T-helper 1 cell treated with Interleukin-12 subunit alpha and Interleukin-12 subunit beta and Interleukin-4 antibody, amounts not matched to agents 30 μg/mL and 1 μg/mL, for 36 hours (primary cell): ENCODE results near the gene TRIM69.
"Not testable (repeated sequence)": the region's sequence is repeated elsewhere in the genome, so short reads cannot be mapped to it uniquely, and the experiment has no call there.

Experiments
- H3K27ac Mint-ChIP-seq: one replicate; pipeline ENCODE4 v1.8.0; 2021; ENCODE audit warnings: mild to moderate bottlenecking, mixed read lengths
- H3K27me3 Mint-ChIP-seq: one replicate; pipeline ENCODE4 v1.8.0; 2021; ENCODE audit warnings: low read depth, mixed read lengths
- H3K36me3 Mint-ChIP-seq: one replicate; pipeline ENCODE4 v1.8.0; 2021; ENCODE audit warnings: low read depth, mixed read lengths
- H3K4me1 Mint-ChIP-seq: one replicate; pipeline ENCODE4 v1.8.0; 2021; ENCODE audit warnings: low read depth, mixed read lengths
- H3K4me3 Mint-ChIP-seq: one replicate; pipeline ENCODE4 v1.8.0; 2021; ENCODE audit warnings: mild to moderate bottlenecking, moderate library complexity, mixed read lengths
- H3K9me3 Mint-ChIP-seq: one replicate; pipeline ENCODE4 v1.8.0; 2021; ENCODE audit warnings: mixed read lengths

Gene TRIM69

DNA sequence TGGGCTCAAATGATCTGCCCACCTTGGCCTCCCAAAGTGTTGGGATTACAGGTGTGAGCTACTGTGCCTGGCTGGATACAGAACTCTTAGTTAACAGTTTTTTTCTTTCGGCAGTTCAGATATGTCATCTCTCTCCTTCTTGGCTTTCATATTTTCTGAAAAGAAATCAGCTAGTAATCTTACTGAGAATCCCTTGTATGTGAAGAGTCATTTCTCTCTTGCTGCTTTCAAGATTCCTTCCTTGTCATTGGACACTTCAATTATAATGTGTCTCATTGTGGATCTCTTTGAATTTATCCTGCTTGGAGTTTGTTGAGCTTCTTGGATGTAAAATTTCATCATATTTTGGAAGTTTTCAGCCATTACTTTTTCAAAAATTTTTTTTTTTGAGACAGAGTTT lies 17.0 kb downstream of the TRIM69 start:
- H3K4me1 Mint-ChIP-seq = peaks cover 10% of the 10 kb centered on the region
- no peak overlapping the region for H3K4me3 Mint-ChIP-seq
- no peak overlapping the region for H3K27ac Mint-ChIP-seq
- H3K36me3 Mint-ChIP-seq = peaks cover 46% of the 10 kb centered on the region
- peaks cover 34% of the 10 kb centered on the region for H3K9me3 Mint-ChIP-seq
- H3K27me3 Mint-ChIP-seq = no peaks in the 10 kb centered on the region

GRCh38 chr15:44763187-44763586 lies 26.9 kb downstream of the TRIM69 start:
- no peaks in the 10 kb centered on the region for H3K27me3 Mint-ChIP-seq
- H3K4me3 Mint-ChIP-seq = no peak overlapping the region
- no peak overlapping the region for H3K27ac Mint-ChIP-seq
- no peaks in the 10 kb centered on the region for H3K9me3 Mint-ChIP-seq
- H3K4me1 Mint-ChIP-seq = no peaks in the 10 kb centered on the region
- H3K36me3 Mint-ChIP-seq = peaks cover 21% of the 10 kb centered on the region

DNA sequence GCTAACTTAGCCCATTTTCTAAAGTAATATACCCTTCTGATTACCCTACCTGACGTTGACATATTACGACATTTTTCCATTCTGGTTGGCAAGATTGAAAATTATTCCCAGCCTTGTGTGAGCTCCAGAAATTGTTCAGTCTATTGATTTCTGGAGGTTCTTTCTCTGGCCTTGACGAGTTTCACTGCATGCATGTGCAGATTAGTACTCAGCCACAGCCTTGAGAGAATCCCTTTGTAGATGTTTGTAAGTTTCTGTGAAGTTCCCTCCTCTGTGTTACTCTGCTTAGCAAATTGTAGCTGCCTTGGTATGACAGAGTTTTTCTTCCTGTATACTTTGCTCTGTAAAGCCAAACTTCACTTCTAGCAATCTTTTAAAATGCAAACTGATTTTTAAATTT lies 27.5 kb downstream of the TRIM69 start:
- peaks cover 21% of the 10 kb centered on the region for H3K36me3 Mint-ChIP-seq
- no peak overlapping the region for H3K27ac Mint-ChIP-seq
- no peaks in the 10 kb centered on the region for H3K4me1 Mint-ChIP-seq
- no peak overlapping the region for H3K4me3 Mint-ChIP-seq
- H3K27me3 Mint-ChIP-seq = no peaks in the 10 kb centered on the region
- H3K9me3 Mint-ChIP-seq = no peaks in the 10 kb centered on the region

GRCh38 chr15:44765036-44765435 lies 28.7 kb downstream of the TRIM69 start:
- Mint-ChIP-seq H3K4me3 (no peak overlapping the region), H3K27me3 (no peaks in the 10 kb centered on the region), H3K4me1 (no peaks in the 10 kb centered on the region), H3K36me3 (peaks cover 24% of the 10 kb centered on the region), H3K9me3 (peaks cover 2% of the 10 kb centered on the region), H3K27ac (no peak overlapping the region)

GRCh38 chr15:44769521-44769920 lies 33.2 kb downstream of the TRIM69 start:
- H3K9me3 Mint-ChIP-seq = peaks cover 38% of the 10 kb centered on the region
- H3K4me1 Mint-ChIP-seq = peaks cover 5% of the 10 kb centered on the region
- no peaks in the 10 kb centered on the region for H3K27me3 Mint-ChIP-seq
- H3K27ac Mint-ChIP-seq = no peak overlapping the region
- H3K4me3 Mint-ChIP-seq = no peak overlapping the region
- peaks cover 36% of the 10 kb centered on the region for H3K36me3 Mint-ChIP-seq

- Mint-ChIP-seq H3K36me3 (peaks cover 38% of the 10 kb centered on the region), H3K9me3 (peaks cover 38% of the 10 kb centered on the region)
- H3K4me1 Mint-ChIP-seq, H3K4me3 Mint-ChIP-seq, H3K27me3 Mint-ChIP-seq, H3K27ac Mint-ChIP-seq: not testable (repeated sequence)
Measured at GRCh38 chr15:44770715-44771114, 34.4 kb downstream of the TRIM69 start.

DNA sequence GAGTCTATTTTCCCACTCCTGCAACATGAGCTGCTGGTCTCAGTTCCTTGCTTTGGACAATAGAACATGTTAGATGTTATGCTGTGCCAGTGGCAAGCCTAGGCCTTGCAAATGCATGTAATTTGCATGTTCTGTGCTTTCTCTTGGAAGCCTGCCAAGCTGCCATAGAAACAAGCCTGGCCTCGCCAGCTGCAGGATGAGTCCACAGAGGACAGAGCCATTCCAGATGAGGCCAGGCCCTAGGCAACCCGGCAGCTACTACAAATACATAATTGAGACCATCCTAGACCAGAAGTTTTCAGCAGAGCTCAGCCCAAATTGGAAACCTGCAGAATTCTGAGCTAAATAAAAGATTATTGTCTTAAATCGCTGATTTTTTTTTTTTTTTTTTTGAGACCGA lies 39.6 kb downstream of the TRIM69 start:
- peaks cover 14% of the 10 kb centered on the region for H3K36me3 Mint-ChIP-seq
- peaks cover 5% of the 10 kb centered on the region for H3K4me1 Mint-ChIP-seq
- H3K27me3 Mint-ChIP-seq = no peaks in the 10 kb centered on the region
- no peak overlapping the region for H3K27ac Mint-ChIP-seq
- H3K4me3 Mint-ChIP-seq = no peak overlapping the region
- H3K9me3 Mint-ChIP-seq = peaks cover 26% of the 10 kb centered on the region

DNA sequence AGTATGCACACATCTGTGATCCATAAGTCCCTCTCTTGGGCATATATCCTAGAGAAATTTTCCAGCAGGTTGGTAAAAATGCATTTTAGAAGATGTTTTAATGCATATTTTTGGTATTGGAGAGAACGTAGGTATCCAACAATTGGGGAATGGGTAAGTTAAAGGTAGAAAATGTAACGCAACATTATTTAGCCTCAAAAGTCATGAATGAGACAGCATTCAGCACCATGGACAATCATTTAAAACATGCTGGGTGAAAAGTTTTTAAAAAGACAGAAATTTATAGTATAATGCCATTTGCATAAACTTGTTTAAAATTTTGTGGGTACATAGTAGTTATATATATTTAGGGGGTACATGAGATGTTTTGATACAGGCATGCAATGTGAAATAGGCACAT lies 43.4 kb downstream of the TRIM69 start:
- no peaks in the 10 kb centered on the region for H3K27me3 Mint-ChIP-seq
- H3K4me1 Mint-ChIP-seq = peaks cover 7% of the 10 kb centered on the region
- H3K4me3 Mint-ChIP-seq = no peak overlapping the region
- H3K36me3 Mint-ChIP-seq = peaks cover 2% of the 10 kb centered on the region
- no peak overlapping the region for H3K27ac Mint-ChIP-seq
- no peaks in the 10 kb centered on the region for H3K9me3 Mint-ChIP-seq

DNA sequence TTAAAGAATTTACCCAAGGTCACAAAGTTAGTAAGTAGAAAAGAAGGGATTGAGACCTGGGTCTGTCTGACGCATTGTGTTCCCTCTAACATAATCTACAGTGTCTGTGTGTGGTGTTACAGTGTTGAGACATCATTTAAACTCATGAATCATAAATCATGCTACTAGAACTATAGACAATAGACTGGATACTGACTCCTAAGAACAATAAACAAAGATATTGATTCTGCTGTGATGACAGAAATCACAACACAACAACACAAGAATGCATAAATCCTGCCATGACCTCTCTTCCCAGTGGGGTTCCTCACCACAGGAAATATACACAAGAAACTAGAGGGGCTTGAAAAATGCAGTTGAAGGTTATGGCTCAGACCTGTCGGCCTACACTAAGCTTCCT lies 44.3 kb downstream of the TRIM69 start:
- Mint-ChIP-seq H3K9me3 (no peaks in the 10 kb centered on the region), H3K4me1 (peaks cover 11% of the 10 kb centered on the region), H3K27me3 (no peaks in the 10 kb centered on the region), H3K4me3 (no peak overlapping the region), H3K36me3 (no peaks in the 10 kb centered on the region), H3K27ac (no peak overlapping the region)

DNA sequence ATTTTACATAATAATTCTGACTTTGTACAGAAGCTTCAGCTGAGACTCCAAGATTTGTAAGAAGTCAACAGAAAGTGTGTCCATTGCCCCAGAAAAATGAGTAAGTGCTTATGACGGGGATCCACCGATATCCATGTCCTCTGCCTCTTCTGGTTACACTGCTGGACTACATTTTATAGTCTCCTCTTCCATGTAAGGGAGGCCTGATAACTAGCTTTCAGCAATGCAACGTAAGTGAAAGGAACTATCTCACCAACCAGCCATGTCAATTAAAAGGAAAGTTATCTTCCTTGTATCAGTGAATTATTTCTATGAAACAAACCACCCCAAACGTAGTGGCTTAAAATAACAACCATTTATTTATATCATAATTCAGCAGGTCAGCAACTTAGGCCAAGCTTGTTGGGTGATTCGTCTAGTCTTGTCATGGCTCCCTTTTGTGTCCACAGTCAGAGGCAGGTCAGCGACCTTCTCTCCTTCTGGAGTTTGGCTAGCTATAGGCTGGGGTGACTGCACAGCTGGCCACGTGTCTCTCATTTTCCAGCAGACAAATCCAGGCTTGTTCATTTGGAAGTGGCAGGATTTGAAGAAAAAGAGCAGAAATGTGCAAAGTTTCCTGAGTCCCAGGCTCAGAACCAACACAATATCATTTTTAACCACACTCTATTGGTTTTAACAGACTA lies 44.9 kb downstream of the TRIM69 start:
- Mint-ChIP-seq H3K27ac (no peak overlapping the region), H3K4me3 (no peak overlapping the region), H3K4me1 (peaks cover 11% of the 10 kb centered on the region), H3K27me3 (no peaks in the 10 kb centered on the region), H3K9me3 (no peaks in the 10 kb centered on the region), H3K36me3 (no peaks in the 10 kb centered on the region)

DNA sequence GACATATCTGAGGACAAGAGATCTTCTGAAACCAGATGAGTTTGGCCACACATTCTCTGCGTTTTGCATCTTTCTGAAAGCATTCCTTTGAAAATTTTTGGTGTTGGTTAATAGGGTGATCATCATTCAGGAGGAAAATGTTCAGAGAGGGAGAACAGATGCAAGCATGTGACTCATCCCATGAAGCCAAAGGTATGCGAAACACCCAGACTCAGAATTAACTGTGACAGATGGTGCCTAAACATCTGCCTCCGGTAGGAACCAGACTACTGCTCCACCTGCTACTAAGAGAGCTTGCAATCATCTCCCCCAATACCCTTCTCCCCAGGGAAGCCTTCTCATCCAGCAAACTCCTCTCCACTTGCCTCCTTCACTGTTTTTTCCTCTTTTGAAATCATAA lies 46.2 kb downstream of the TRIM69 start:
- Mint-ChIP-seq H3K27me3 (no peaks in the 10 kb centered on the region), H3K4me3 (no peak overlapping the region), H3K4me1 (peaks cover 14% of the 10 kb centered on the region), H3K9me3 (no peaks in the 10 kb centered on the region), H3K36me3 (no peaks in the 10 kb centered on the region), H3K27ac (peak overlapping the region; percentile 12)

- Mint-ChIP-seq H3K4me1 (peaks cover 23% of the 10 kb centered on the region), H3K27ac (peak overlapping the region; percentile 95), H3K4me3 (peak overlapping the region; percentile 86)
- not testable (repeated sequence) for H3K9me3 Mint-ChIP-seq, H3K27me3 Mint-ChIP-seq, H3K36me3 Mint-ChIP-seq
Measured at GRCh38 chr15:44784918-44785274, 48.6 kb downstream of the TRIM69 start.

DNA sequence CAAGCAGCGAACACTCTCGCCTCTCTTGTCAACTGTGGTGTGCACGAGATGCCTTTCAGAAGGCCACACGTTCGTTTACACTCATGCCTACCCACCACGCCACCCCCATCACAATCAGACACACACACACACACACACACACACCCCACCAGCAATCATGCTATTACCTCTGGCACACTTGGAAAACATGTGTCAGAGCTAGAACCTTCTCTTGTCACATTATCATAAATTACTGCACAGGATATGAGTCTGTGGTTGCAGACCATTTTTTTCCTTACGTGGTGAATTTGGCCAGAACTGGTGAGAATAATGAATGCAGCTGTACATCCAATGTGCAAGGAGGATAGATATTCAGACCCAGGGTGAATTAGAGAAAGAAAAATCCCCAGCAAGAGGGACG lies 52.4 kb downstream of the TRIM69 start:
- Mint-ChIP-seq H3K27me3 (no peaks in the 10 kb centered on the region), H3K4me3 (no peak overlapping the region), H3K36me3 (no peaks in the 10 kb centered on the region), H3K4me1 (peaks cover 23% of the 10 kb centered on the region), H3K9me3 (no peaks in the 10 kb centered on the region), H3K27ac (peak overlapping the region; percentile 54)

DNA sequence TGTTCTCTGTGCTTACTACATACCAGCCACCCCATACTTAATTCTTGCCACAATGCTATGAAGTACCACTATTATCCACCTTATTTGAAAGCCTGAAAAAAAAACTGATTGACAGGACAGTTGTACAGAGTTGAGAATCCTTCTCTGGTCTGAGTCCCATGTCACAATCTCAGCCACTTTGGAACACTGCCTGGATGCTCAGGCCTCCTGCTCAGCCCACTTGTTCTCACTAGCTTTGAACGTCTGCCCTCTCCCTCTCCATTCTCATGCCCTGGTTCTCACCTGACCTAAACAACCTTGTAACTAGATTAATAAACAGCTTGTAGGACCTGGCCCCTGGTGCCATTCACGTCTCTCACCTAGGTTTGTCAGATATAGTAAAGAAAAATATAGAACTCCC lies 53.9 kb downstream of the TRIM69 start:
- H3K4me1 Mint-ChIP-seq = peaks cover 14% of the 10 kb centered on the region
- H3K4me3 Mint-ChIP-seq = no peak overlapping the region
- no peaks in the 10 kb centered on the region for H3K36me3 Mint-ChIP-seq
- H3K27me3 Mint-ChIP-seq = no peaks in the 10 kb centered on the region
- H3K9me3 Mint-ChIP-seq = no peaks in the 10 kb centered on the region
- H3K27ac Mint-ChIP-seq = no peak overlapping the region

GRCh38 chr15:44790656-44791055 lies 54.3 kb downstream of the TRIM69 start:
- no peaks in the 10 kb centered on the region for H3K9me3 Mint-ChIP-seq
- peaks cover 12% of the 10 kb centered on the region for H3K4me1 Mint-ChIP-seq
- H3K36me3 Mint-ChIP-seq = no peaks in the 10 kb centered on the region
- no peak overlapping the region for H3K4me3 Mint-ChIP-seq
- H3K27ac Mint-ChIP-seq = no peak overlapping the region
- no peaks in the 10 kb centered on the region for H3K27me3 Mint-ChIP-seq

DNA sequence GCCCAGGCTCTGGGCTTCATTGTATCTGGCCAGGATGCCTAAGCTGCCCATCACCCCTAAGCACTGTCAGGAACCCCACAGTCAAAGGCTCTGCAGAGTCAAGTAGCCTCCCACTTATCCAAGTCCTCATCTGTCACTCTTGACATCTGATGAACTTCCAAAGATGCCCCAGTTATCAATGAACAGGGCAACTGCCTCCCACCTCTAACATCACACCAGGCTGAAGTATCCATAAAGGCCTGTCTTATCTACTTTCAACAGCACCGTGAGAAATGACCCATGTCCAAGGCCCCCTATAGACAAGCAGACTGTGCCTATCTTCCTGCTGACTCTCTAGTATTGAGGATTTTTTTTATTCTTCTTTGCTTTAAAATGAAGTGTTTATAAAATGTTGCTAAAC lies 56.4 kb downstream of the TRIM69 start:
- Mint-ChIP-seq H3K27me3 (peaks cover 7% of the 10 kb centered on the region), H3K27ac (no peak overlapping the region), H3K4me1 (peaks cover 8% of the 10 kb centered on the region), H3K4me3 (no peak overlapping the region), H3K36me3 (no peaks in the 10 kb centered on the region), H3K9me3 (no peaks in the 10 kb centered on the region)
